Measurements from ENCODE around the gene CREB5. TPM values are rescaled to one million over a fixed set of nuclear protein-coding genes. Genes with fewer than 3 reads are reported as not detected.

The CREB5 gene
- total RNA-seq, 1 experiment from 2014 or later, result 0.49 TPM

DNA sequence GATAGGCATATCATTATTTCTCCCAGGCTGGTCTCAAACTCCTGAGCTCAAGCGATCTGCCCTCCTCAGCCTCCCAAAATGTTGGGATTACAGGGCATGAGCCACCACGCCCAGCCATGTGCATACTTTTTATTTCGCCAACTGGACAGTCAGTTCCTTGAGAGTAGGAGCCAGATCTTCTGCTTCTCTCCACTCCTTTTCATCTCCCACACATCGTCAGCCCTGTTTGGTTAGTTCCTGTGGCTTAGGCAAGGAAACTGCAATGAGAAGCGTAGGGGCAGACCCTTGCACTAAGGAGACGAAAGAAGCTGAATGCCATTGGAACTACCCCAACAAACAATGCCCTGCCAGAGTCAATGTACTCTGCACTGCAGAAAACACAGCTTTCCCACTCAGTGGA is 367.6 kb downstream of the CREB5 start:
- ChIA-PET POLR2A (no interaction called here), CTCF (no interaction called here), RAD21 (ENCODE audit: low non-redundant PET in 1 of 2, low total read pairs in 2 of 2, uncharacterized antibody in 2 of 2, unreplicated experiment in 2 of 2) (no interaction called here)
- no TSS peak for BruUV-seq (replicated peaks)
- Histone ChIP-seq H3K79me2 (ENCODE audit: insufficient read depth, low read length) (no peaks in the 10 kb centered on the region), H3K9me2 (ENCODE audit: insufficient read depth) (0 out of 2 replicates have a peak, but pooled peaks cover 4% of the 10 kb centered on the region), H4K20me1 (ENCODE audit: insufficient read depth) (no peaks in the 10 kb centered on the region), H3K9ac (ENCODE audit: low read length) (no peak overlapping the region), H2AFZ (ENCODE audit: low read depth, low read length, poor library complexity, severe bottlenecking) (no peak overlapping the region), H3K27ac (ENCODE audit: low read depth, low read length) (no peak overlapping the region), H3K9me3 (ENCODE audit: control insufficient read depth in 1 of 2, insufficient read depth in 1 of 2, low read depth in 1 of 2, low read length in 2 of 2) (no peaks in the 10 kb centered on the region), H3K36me3 (ENCODE audit: control insufficient read depth in 1 of 2, insufficient read depth in 2 of 2, low read length in 2 of 2) (no peaks in the 10 kb centered on the region), H3K4me3 (replicated peaks in 1 of 2; ENCODE audit: low read depth in 1 of 2, low read length in 2 of 2) (no peak overlapping the region), H3K4me1 (ENCODE audit: control insufficient read depth in 1 of 2, insufficient read depth in 2 of 2, low read length in 2 of 2) (no peaks in the 10 kb centered on the region), H3K4me2 (ENCODE audit: low read length) (no peak overlapping the region), H3K27me3 (ENCODE audit: insufficient read depth, low read length) (0 out of 2 replicates have a peak, but pooled peaks cover 8% of the 10 kb centered on the region)
- TF ChIP-seq EGR1 (IDR thresholded peaks at IDR 0.05; ENCODE audit: low read depth) (no peak), EZH2phosphoT487 (IDR thresholded peaks at IDR 0.05; ENCODE audit: borderline replicate concordance) (no peak), SP1 (IDR thresholded peaks at IDR 0.05; ENCODE audit: low read depth) (no peak), POLR2A (IDR thresholded peaks at IDR 0.05; ENCODE audit: borderline replicate concordance, extremely low read depth, insufficient read depth, insufficient read length) (no peak), SRF (IDR thresholded peaks at IDR 0.05; ENCODE audit: low read depth) (no peak), POLR2AphosphoS5 (IDR thresholded peaks at IDR 0.05; ENCODE audit: low read depth, low read length) (no peak), ZFX (IDR thresholded peaks at IDR 0.05) (no peak), FOSL1 (IDR thresholded peaks at IDR 0.05; ENCODE audit: low read depth) (no peak), ELF1 (IDR thresholded peaks at IDR 0.05; ENCODE audit: borderline replicate concordance, low read depth) (no peak), RAD21 (IDR thresholded peaks at IDR 0.05; ENCODE audit: low read depth) (no peak), YY1 (IDR thresholded peaks at IDR 0.05; ENCODE audit: extremely low read depth, insufficient replicate concordance, low read depth, low read length) (no peak), JUND (IDR thresholded peaks at IDR 0.05) (no peak), TCF7L2 (IDR thresholded peaks at IDR 0.05; ENCODE audit: borderline replicate concordance, extremely low read depth, insufficient read depth, insufficient read length) (no peak), CBX3 (IDR thresholded peaks at IDR 0.05; ENCODE audit: low read depth) (no peak)
- TF ChIP-seq, protein P1, sequence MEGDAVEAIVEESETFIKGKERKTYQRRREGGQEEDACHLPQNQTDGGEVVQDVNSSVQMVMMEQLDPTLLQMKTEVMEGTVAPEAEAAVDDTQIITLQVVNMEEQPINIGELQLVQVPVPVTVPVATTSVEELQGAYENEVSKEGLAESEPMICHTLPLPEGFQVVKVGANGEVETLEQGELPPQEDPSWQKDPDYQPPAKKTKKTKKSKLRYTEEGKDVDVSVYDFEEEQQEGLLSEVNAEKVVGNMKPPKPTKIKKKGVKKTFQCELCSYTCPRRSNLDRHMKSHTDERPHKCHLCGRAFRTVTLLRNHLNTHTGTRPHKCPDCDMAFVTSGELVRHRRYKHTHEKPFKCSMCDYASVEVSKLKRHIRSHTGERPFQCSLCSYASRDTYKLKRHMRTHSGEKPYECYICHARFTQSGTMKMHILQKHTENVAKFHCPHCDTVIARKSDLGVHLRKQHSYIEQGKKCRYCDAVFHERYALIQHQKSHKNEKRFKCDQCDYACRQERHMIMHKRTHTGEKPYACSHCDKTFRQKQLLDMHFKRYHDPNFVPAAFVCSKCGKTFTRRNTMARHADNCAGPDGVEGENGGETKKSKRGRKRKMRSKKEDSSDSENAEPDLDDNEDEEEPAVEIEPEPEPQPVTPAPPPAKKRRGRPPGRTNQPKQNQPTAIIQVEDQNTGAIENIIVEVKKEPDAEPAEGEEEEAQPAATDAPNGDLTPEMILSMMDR (IDR thresholded peaks at IDR 0.05 in 2 of 3, conservative IDR thresholded peaks at IDR 0.05 in 1 of 3; ENCODE audit: borderline replicate concordance in 1 of 3, insufficient read depth in 1 of 3, low read depth in 2 of 3, low read length in 2 of 3), result no peak
- intact Hi-C loops (cut with micrococcal nuclease), result no loop called here
- DNase-seq (ENCODE audit: low read depth, low spot score) (no peak), ATAC-seq (no peak)
